ENCODE measurements around the gene PAF1. TPM values are rescaled to one million over a fixed set of nuclear protein-coding genes. Genes with fewer than 3 reads are reported as not detected.

PAF1 gene
- total RNA-seq, 1 experiment from 2014 or later = 38.0 TPM

- H3K4ac ChIP-seq (ENCODE audit: low read depth, low read length) = no peak overlapping the region
- no peak overlapping the region for H4K91ac ChIP-seq (ENCODE audit: insufficient read length, low read depth, low read length)
- H3T11ph ChIP-seq (ENCODE audit: low read length) = no peak overlapping the region
- Mint-ChIP-seq H3K27me3 (ENCODE audit: low read depth) (peaks cover 3% of the 10 kb centered on the region), H3K4me1 (peaks cover 20 to 23% of the 10 kb centered on the region in 2 experiments), H3K4me3 (no peak overlapping the region; a peak in 1 of 5 replicates), H3K9me3 (no peaks in the 10 kb centered on the region; a peak in 1 of 5 replicates), H3K36me3 (ENCODE audit: insufficient read depth in 1 of 3, low read depth in 3 of 3) (peaks cover 7 to 45% (median 27%) of the 10 kb centered on the region in 3 experiments), H3K27ac (peak overlapping the region in 1 of 3 experiments; percentile 17; a peak in 1 of 7 replicates)
- no peaks in the 10 kb centered on the region for H4K20me1 ChIP-seq (ENCODE audit: control insufficient read depth, insufficient read depth, insufficient read length)
- no peak overlapping the region for H2BK120ac ChIP-seq (ENCODE audit: low read depth, low read length, poor library complexity, severe bottlenecking)
- H3K79me2 ChIP-seq (ENCODE audit: insufficient read depth, low read length) = no peaks in the 10 kb centered on the region; the same call in 1 of the 2 replicates
- no peak overlapping the region for H2BK15ac ChIP-seq (ENCODE audit: low read depth, low read length)
- no peaks in the 10 kb centered on the region for H3K4me1 ChIP-seq (ENCODE audit: insufficient read depth, low read length)
- H2BK20ac ChIP-seq (ENCODE audit: low read depth, low read length, poor library complexity, severe bottlenecking) = no peak overlapping the region
- no peak overlapping the region for H2AK5ac ChIP-seq (ENCODE audit: insufficient read length, low read length)
- H3K4me2 ChIP-seq (ENCODE audit: insufficient read depth, insufficient read length, low read length) = no peak overlapping the region
- H4K8ac ChIP-seq (replicated peaks; ENCODE audit: insufficient read length, low read depth, low read length) = no peak overlapping the region
- no peak overlapping the region for H3K27ac ChIP-seq (ENCODE audit: insufficient read length, low read depth, low read length)
- H3K23ac ChIP-seq (ENCODE audit: insufficient read length, low read depth, low read length) = no peak overlapping the region
- H2BK12ac ChIP-seq (ENCODE audit: insufficient read length, low read depth, low read length) = no peak overlapping the region
- H3K27me3 ChIP-seq (ENCODE audit: insufficient read depth, low read length) = no peaks in the 10 kb centered on the region
- WGBS (ENCODE audit: extremely low coverage, insufficient read length, low lambda C conversion rate) = no CpG with 5 or more reads among the region's 1 CpG
- no peaks in the 10 kb centered on the region for H3K9me3 ChIP-seq (ENCODE audit: control insufficient read depth, low read depth, low read length)
- no peak for DNase-seq
- H3K18ac ChIP-seq (ENCODE audit: insufficient read length, low read depth, low read length) = no peak overlapping the region
- no peak overlapping the region for H4K5ac ChIP-seq (ENCODE audit: insufficient read length, low read depth, low read length)
- H3K14ac ChIP-seq (ENCODE audit: insufficient read depth, low read length) = no peak overlapping the region
- 0 out of 3 replicates have a peak, but pooled peaks have one; percentile 15 for TF ChIP-seq CTCF (conservative IDR thresholded peaks at IDR 0.05)
- H3K23me2 ChIP-seq (ENCODE audit: insufficient read length, low read depth, low read length, poor library complexity, severe bottlenecking) = peaks cover 13% of the 10 kb centered on the region
- H2BK5ac ChIP-seq (ENCODE audit: insufficient read length, low read length) = no peak overlapping the region
- no peak overlapping the region for H2AFZ ChIP-seq (ENCODE audit: low read length)
- peaks cover 9% of the 10 kb centered on the region for H3K79me1 ChIP-seq (ENCODE audit: insufficient read depth, low read depth, low read length, poor library complexity, severe bottlenecking)
- no peak overlapping the region for H3K56ac ChIP-seq (ENCODE audit: insufficient read length, low read depth, low read length)
- H3K9ac ChIP-seq (ENCODE audit: extremely low read depth, insufficient read length, low read length) = no peak overlapping the region
Measured at GRCh38 chr19:39345956-39346355, 45.0 kb downstream of the PAF1 start.
